CD14-positive monocyte (primary cell): ENCODE data around the gene CAMK1D. TPM values are rescaled to one million over a fixed set of nuclear protein-coding genes. Genes with fewer than 3 reads are reported as not detected.

Source experiments
- DNase-seq, 3 donors: peaks; one replicate each; pipeline ENCODE4 v3.0.0-alpha.2; 2011 to 2022
- H2AFZ ChIP-seq: 2 replicates; pipeline ENCODE4 v1.6.0; 2012; ENCODE audit warnings: mild to moderate bottlenecking, low read depth, low read length, inconsistent platforms; ENCODE audit not compliant: insufficient read depth, poor library complexity, severe bottlenecking
- H3K27ac ChIP-seq, 2 donors: 1 replicate in 1 of 2; 2 replicates in 1 of 2; pipeline ENCODE4 v1.5.1; 2012 to 2013; ENCODE audit warnings: low read length in 2 of 2, control low read depth in 1 of 2, inconsistent platforms in 1 of 2, low read depth in 1 of 2, mild to moderate bottlenecking in 1 of 2
- H3K27me3 ChIP-seq, 2 donors: one replicate each; pipeline versions ENCODE4 v1.6.0 to v1.6.1; 2011 to 2013; ENCODE audit warnings: low read length in 2 of 2; ENCODE audit not compliant: control insufficient read depth in 2 of 2, insufficient read depth in 2 of 2
- H3K36me3 ChIP-seq, 2 donors: replicated peaks in 1 of 2; 1 replicate in 1 of 2; 2 replicates in 1 of 2; pipeline versions ENCODE4 v1.5.1 to v1.6.1; 2012 to 2013; ENCODE audit warnings: low read length in 2 of 2, control low read depth in 1 of 2, inconsistent platforms in 1 of 2, mild to moderate bottlenecking in 1 of 2; ENCODE audit not compliant: insufficient read depth in 2 of 2, control insufficient read depth in 1 of 2
- H3K4me1 ChIP-seq, 2 donors: 1 replicate in 1 of 2; 2 replicates in 1 of 2; pipeline versions ENCODE4 v1.5.1 to v1.6.1; 2012 to 2013; ENCODE audit warnings: low read length in 2 of 2, control low read depth in 1 of 2, inconsistent platforms in 1 of 2, mild to moderate bottlenecking in 1 of 2, moderate library complexity in 1 of 2; ENCODE audit not compliant: insufficient read depth in 2 of 2, control insufficient read depth in 1 of 2
- H3K4me2 ChIP-seq: replicated peaks from 2 replicates; pipeline ENCODE3; 2012; ENCODE audit warnings: low read length, moderate library complexity, mild to moderate bottlenecking; ENCODE audit not compliant: poor library complexity, severe bottlenecking; ENCODE audit errors: extremely low read depth
- H3K4me3 ChIP-seq, 3 experiments: fragments of 200-600 bp in 1 of 3; sonication (generic) in 1 of 3; replicated peaks in 1 of 3; 1 replicate in 2 of 3; 2 replicates in 1 of 3; pipeline ENCODE4 v1.5.1; 2011 to 2013; ENCODE audit warnings: low read length in 3 of 3, mild to moderate bottlenecking in 3 of 3, control low read depth in 2 of 3, low read depth in 2 of 3, inconsistent platforms in 1 of 3, moderate library complexity in 1 of 3
- H3K79me2 ChIP-seq: 2 replicates; pipeline ENCODE4 v1.6.0; 2012; ENCODE audit warnings: mild to moderate bottlenecking, control low read depth, inconsistent platforms, low read length, moderate library complexity; ENCODE audit not compliant: insufficient read depth
- H3K9ac ChIP-seq: 2 replicates; pipeline ENCODE4 v1.6.0; 2017; ENCODE audit warnings: low read length, mild to moderate bottlenecking; ENCODE audit not compliant: insufficient read depth, poor library complexity, severe bottlenecking
- H3K9me3 ChIP-seq, 2 donors: replicated peaks in 1 of 2; 1 replicate in 1 of 2; 2 replicates in 1 of 2; pipeline versions ENCODE4 v1.5.1 to v1.6.1; 2012 to 2013; ENCODE audit warnings: low read length in 2 of 2, control low read depth in 1 of 2; ENCODE audit not compliant: control insufficient read depth in 1 of 2, insufficient read depth in 1 of 2
- H4K20me1 ChIP-seq: 2 replicates; pipeline ENCODE4 v1.6.0; 2012; ENCODE audit warnings: mild to moderate bottlenecking, low read length, control low read depth, moderate library complexity; ENCODE audit not compliant: insufficient read depth
- H3K27ac Mint-ChIP-seq, 7 donors: one replicate each; pipeline ENCODE4 v1.8.0; 2020; ENCODE audit warnings: mild to moderate bottlenecking in 7 of 7, mixed read lengths in 7 of 7, moderate library complexity in 6 of 7, inconsistent platforms in 2 of 7
- H3K27me3 Mint-ChIP-seq, 3 donors: one replicate each; pipeline ENCODE4 v1.8.0; 2021 to 2022; ENCODE audit warnings: low read depth in 3 of 3, mild to moderate bottlenecking in 3 of 3, mixed read lengths in 3 of 3, moderate library complexity in 3 of 3, inconsistent platforms in 1 of 3
- H3K36me3 Mint-ChIP-seq, 2 donors: one replicate each; pipeline ENCODE4 v1.8.0; 2020; ENCODE audit warnings: mixed read lengths in 2 of 2, inconsistent platforms in 1 of 2, mild to moderate bottlenecking in 1 of 2
- H3K4me1 Mint-ChIP-seq: one replicate; pipeline ENCODE4 v1.8.0; 2020; ENCODE audit warnings: mild to moderate bottlenecking, mixed read lengths
- H3K4me3 Mint-ChIP-seq, 2 donors: one replicate each; pipeline ENCODE4 v1.8.0; 2020; ENCODE audit warnings: mild to moderate bottlenecking in 2 of 2, mixed read lengths in 2 of 2, moderate library complexity in 1 of 2
- H3K9me3 Mint-ChIP-seq, 7 donors: one replicate each; pipeline ENCODE4 v1.8.0; 2020 to 2022; ENCODE audit warnings: mixed read lengths in 7 of 7, mild to moderate bottlenecking in 6 of 7, moderate library complexity in 6 of 7, inconsistent platforms in 2 of 7
- CTCF ChIP-seq: fragments of 200-600 bp; IDR thresholded peaks from one replicate; pipeline ENCODE4 v1.8.0; 2022; ENCODE audit warnings: antibody characterized with exemption, mild to moderate bottlenecking
- WGBS: methylation state at CpG from one replicate; pipeline ENCODE4 v1.1.5; 2013; ENCODE audit warnings: missing lambda C conversion rate; ENCODE audit not compliant: insufficient coverage; 5-methylcytosine and 5-hydroxymethylcytosine counted together
- intact Hi-C, 2 donors: fragments of 100-400 bp; cut with micrococcal nuclease; formaldehyde crosslinking; loops; one replicate each; pipeline versions ENCODE4 v1.15.0 to v1.15.1; 2023
- polyA plus RNA-seq, 3 donors: library from polyadenylated mRNA; depleted of rRNA in 1 of 3; unstranded in 2 of 3; stranded (reverse) in 1 of 3; fragments of 300-500 nt in 2 of 3; fragments of >200 nt in 1 of 3; fragmentation: Illumina TruSeq in 2 of 3; gene quantifications; 1 replicate in 2 of 3; 2 replicates in 1 of 3; pipeline ENCODE4 v1.2.3, GENCODE V29; 2012 to 2021

The CAMK1D gene
- polyA plus RNA-seq, 3 donors, result 6.7 to 11.8 (median 7.1) TPM

GRCh38 chr10:12631787-12632562 lies 282.6 kb downstream of the CAMK1D start:
- DNase-seq, result no peak
- TF ChIP-seq CTCF, result no peak
- H2AFZ ChIP-seq, result no peak overlapping the region
- no peak overlapping the region for H3K4me3 ChIP-seq
- H3K9me3 ChIP-seq, result no peaks in the 10 kb centered on the region
- intact Hi-C loops, result no loop called here
- 93% methylated on average over 13 of the region's 14 CpGs for WGBS
- Mint-ChIP-seq H3K9me3 (peaks cover 0 to 3% (median 0%) of the 10 kb centered on the region in 7 donors), H3K36me3 (peaks cover 0 to 2% of the 10 kb centered on the region in 2 donors), H3K27ac (peak overlapping the region in 1 of 7 donors; percentile 48), H3K4me1 (peaks cover 6% of the 10 kb centered on the region), H3K4me3 (no peak overlapping the region), H3K27me3 (no peaks in the 10 kb centered on the region)
- H3K79me2 ChIP-seq, result no peaks in the 10 kb centered on the region
- no peaks in the 10 kb centered on the region for H3K36me3 ChIP-seq
- peaks cover 46% of the 10 kb centered on the region for H4K20me1 ChIP-seq
- H3K27ac ChIP-seq, result no peak overlapping the region
- H3K9ac ChIP-seq, result no peak overlapping the region
- H3K4me2 ChIP-seq, result no peak overlapping the region
- no peaks in the 10 kb centered on the region for H3K27me3 ChIP-seq
- H3K4me1 ChIP-seq, result no peaks in the 10 kb centered on the region

- Histone ChIP-seq H3K36me3 (no peaks in the 10 kb centered on the region), H3K4me1 (no peaks in the 10 kb centered on the region), H2AFZ (no peak overlapping the region), H3K4me3 (no peak overlapping the region), H3K79me2 (no peaks in the 10 kb centered on the region), H3K27me3 (no peaks in the 10 kb centered on the region), H3K27ac (no peak overlapping the region), H3K9ac (no peak overlapping the region), H3K9me3 (no peaks in the 10 kb centered on the region), H3K4me2 (no peak overlapping the region), H4K20me1 (peaks cover 61% of the 10 kb centered on the region)
- Mint-ChIP-seq H3K36me3 (peaks cover 0 to 2% of the 10 kb centered on the region in 2 donors), H3K27me3 (peaks cover 0 to under 1% (median 0%) of the 10 kb centered on the region in 3 donors), H3K9me3 (peaks cover 0 to 3% (median 0%) of the 10 kb centered on the region in 7 donors), H3K27ac (no peak overlapping the region), H3K4me1 (peaks cover 6% of the 10 kb centered on the region), H3K4me3 (no peak overlapping the region)
- DNase-seq, result no peak
- WGBS, result 100% methylated on average over 5 of the region's 11 CpGs
- intact Hi-C loops, result no loop called here
- no peak for TF ChIP-seq CTCF
These were observed 284.7 kb downstream of the CAMK1D start for GRCh38 chr10:12633776-12634620.
